GM18507 (cell line): ENCODE measurements around the gene ACYP2.
"Not testable (repeated sequence)": the region's sequence is repeated elsewhere in the genome, so short reads cannot be mapped to it uniquely, and the experiment has no call there.

Experiments used
- DNase-seq: peaks from one replicate; pipeline ENCODE4 v3.0.0; 2011; ENCODE audit warnings: low read depth; ENCODE audit not compliant: insufficient read length; ENCODE audit errors: extremely low spot score
- FAIRE-seq: peaks from 2 replicates; lab custom pipeline; 2011; peaks lifted over from hg19 to GRCh38; lab: Jason Lieb, UNC

Gene ACYP2

GRCh38 chr2:54295911-54296310, 180.5 kb downstream of the ACYP2 start:
- FAIRE-seq (no peak), DNase-seq (no peak)

GRCh38 chr2:54298514-54298913, 183.1 kb downstream of the ACYP2 start:
- FAIRE-seq = no peak

GRCh38 chr2:54303631-54304030, 188.2 kb downstream of the ACYP2 start:
- no peak for FAIRE-seq
- DNase-seq = no peak

More at GRCh38 chr2:54298514-54298913, 183.1 kb downstream of the ACYP2 start:
- no peak for DNase-seq

GRCh38 chr2:54306556-54306955, 191.1 kb downstream of the ACYP2 start:
- no peak for FAIRE-seq
- DNase-seq = no peak

GRCh38 chr2:54308186-54308585, 192.8 kb downstream of the ACYP2 start:
- FAIRE-seq (no peak), DNase-seq (no peak)

GRCh38 chr2:54308782-54309181, 193.4 kb downstream of the ACYP2 start:
- FAIRE-seq (no peak), DNase-seq (no peak)

GRCh38 chr2:54310311-54310710, 194.9 kb downstream of the ACYP2 start:
- DNase-seq (no peak), FAIRE-seq (no peak)

GRCh38 chr2:54310961-54311360, 195.5 kb downstream of the ACYP2 start:
- FAIRE-seq (no peak), DNase-seq (no peak)

- DNase-seq = no peak
- no peak for FAIRE-seq
Observed at GRCh38 chr2:54313147-54313546, 197.7 kb downstream of the ACYP2 start.

- FAIRE-seq (no peak), DNase-seq (no peak)
Observed at GRCh38 chr2:54317973-54318372, 202.6 kb downstream of the ACYP2 start.

- no peak for DNase-seq
- FAIRE-seq = no peak
Observed at GRCh38 chr2:54318821-54319220, 203.4 kb downstream of the ACYP2 start.

- DNase-seq = no peak
- FAIRE-seq = no peak
Observed at GRCh38 chr2:54321047-54321446, 205.6 kb downstream of the ACYP2 start.

GRCh38 chr2:54324517-54324916, 209.1 kb downstream of the ACYP2 start:
- not testable (repeated sequence) for DNase-seq, FAIRE-seq

- no peak for DNase-seq
- no peak for FAIRE-seq
Observed at GRCh38 chr2:54325148-54325547, 209.7 kb downstream of the ACYP2 start.

- DNase-seq (no peak), FAIRE-seq (no peak)
Observed at GRCh38 chr2:54329482-54330161, 214.2 kb downstream of the ACYP2 start.

GRCh38 chr2:54330162-54330925, 214.9 kb downstream of the ACYP2 start:
- peak; percentile 94 for FAIRE-seq
- peak; percentile 94 for DNase-seq

- DNase-seq = no peak
- FAIRE-seq = no peak
Observed at GRCh38 chr2:54330926-54331835, 215.8 kb downstream of the ACYP2 start.

- no peak for DNase-seq
- FAIRE-seq = no peak
Observed at GRCh38 chr2:54332386-54332785, 217.0 kb downstream of the ACYP2 start.

- DNase-seq (no peak), FAIRE-seq (no peak)
Observed at GRCh38 chr2:54336136-54336976, 220.9 kb downstream of the ACYP2 start.
